ENCODE measurements around the gene PRDX2. TPM values are rescaled to one million over a fixed set of nuclear protein-coding genes. Genes with fewer than 3 reads are reported as not detected.

PRDX2 gene
- total RNA-seq, 4 donors from 2014 or later = 357 to 551 (median 406) TPM

GRCh38 chr19:12767150-12767549 is 34.5 kb downstream of the PRDX2 start:
- no peak for ATAC-seq
- H3K4me3 ChIP-seq = no peak overlapping the region
- no peak for DNase-seq
- intact Hi-C loops (cut with DNase I; ENCODE audit: low total_unique reads) (no loop called here), in situ Hi-C loops (cut with MboI; ENCODE audit: low sequenced_read_pairs in 4 of 4) (loop anchor here in 3 of 4 donors (5.0 to 10.0 kb wide), 2 partner anchors 78 to 80 kb away; no protein-coding TSS in a partner anchor)
- H3K4me1 ChIP-seq = peaks cover 12 to 18% of the 10 kb centered on the region in 2 donors
- H3K9me3 ChIP-seq = no peaks in the 10 kb centered on the region
- H3K36me3 ChIP-seq = no peaks in the 10 kb centered on the region
- H3K27me3 ChIP-seq = no peaks in the 10 kb centered on the region
- TF ChIP-seq POLR2A (IDR thresholded peaks at IDR 0.05) (no peak), CTCF (IDR thresholded peaks at IDR 0.05 in 4 of 5, conservative IDR thresholded peaks at IDR 0.05 in 1 of 5) (no peak)
- no peak overlapping the region for H3K27ac ChIP-seq

- DNase-seq (peak; percentile 50 to 62), ATAC-seq (peak; percentile 85 to 88)
- TF ChIP-seq CTCF (IDR thresholded peaks at IDR 0.05 in 4 of 5, conservative IDR thresholded peaks at IDR 0.05 in 1 of 5) = peak; percentile 71 to 99 (median 95)
- peak; percentile 20 to 56 for TF ChIP-seq POLR2A (IDR thresholded peaks at IDR 0.05)
- Histone ChIP-seq H3K4me1 (peaks cover 1 to 8% of the 10 kb centered on the region in 2 donors), H3K36me3 (no peaks in the 10 kb centered on the region), H3K27ac (peak overlapping the region; percentile 60 to 76 (median 67)), H3K27me3 (no peaks in the 10 kb centered on the region), H3K4me3 (peak overlapping the region; percentile 46 to 59 (median 56)), H3K9me3 (no peaks in the 10 kb centered on the region)
- intact Hi-C loops (cut with DNase I; ENCODE audit: low total_unique reads) = loop anchor here (1.0 kb wide), 3 partner anchors 9 to 81 kb away; partner anchors contain the start of gene HOOK2
- in situ Hi-C loops (cut with MboI; ENCODE audit: low sequenced_read_pairs in 4 of 4) = loop anchor here in 3 of 4 donors (5.0 to 10.0 kb wide), 2 partner anchors 79 to 81 kb away; no protein-coding TSS in a partner anchor
Measured at GRCh38 chr19:12766051-12766521, 35.5 kb downstream of the PRDX2 start.

- Histone ChIP-seq H3K27ac (no peak overlapping the region), H3K27me3 (no peaks in the 10 kb centered on the region), H3K4me1 (peaks cover 0 to 4% of the 10 kb centered on the region in 2 donors), H3K4me3 (no peak overlapping the region), H3K36me3 (no peaks in the 10 kb centered on the region), H3K9me3 (no peaks in the 10 kb centered on the region)
- no peak for ATAC-seq
- TF ChIP-seq CTCF (IDR thresholded peaks at IDR 0.05 in 4 of 5, conservative IDR thresholded peaks at IDR 0.05 in 1 of 5) = no peak
- no peak for TF ChIP-seq POLR2A (IDR thresholded peaks at IDR 0.05)
- no peak for DNase-seq
- intact Hi-C loops (cut with DNase I; ENCODE audit: low total_unique reads) = no loop called here
- in situ Hi-C loops (cut with MboI; ENCODE audit: low sequenced_read_pairs in 4 of 4) = loop anchor here (5.0 to 10.0 kb wide), 3 partner anchors 33 to 83 kb away; no protein-coding TSS in a partner anchor
Measured at GRCh38 chr19:12764698-12765097, 36.9 kb downstream of the PRDX2 start.

- Histone ChIP-seq H3K4me1 (peaks cover 0 to 3% of the 10 kb centered on the region in 2 donors), H3K9me3 (no peaks in the 10 kb centered on the region), H3K36me3 (no peaks in the 10 kb centered on the region), H3K4me3 (no peak overlapping the region), H3K27me3 (no peaks in the 10 kb centered on the region), H3K27ac (peak overlapping the region in 2 of 4 donors; percentile 39 to 52)
- in situ Hi-C loops (cut with MboI; ENCODE audit: low sequenced_read_pairs in 4 of 4) (loop anchor here (5.0 to 10.0 kb wide), 2 partner anchors 34 to 82 kb away; no protein-coding TSS in a partner anchor), intact Hi-C loops (cut with DNase I; ENCODE audit: low total_unique reads) (no loop called here)
- DNase-seq (no peak), ATAC-seq (no peak)
- TF ChIP-seq POLR2A (IDR thresholded peaks at IDR 0.05) = no peak
Measured at GRCh38 chr19:12763100-12763499, 38.5 kb downstream of the PRDX2 start.

GRCh38 chr19:12759686-12760085 is 41.9 kb downstream of the PRDX2 start:
- TF ChIP-seq CTCF (IDR thresholded peaks at IDR 0.05 in 4 of 5, conservative IDR thresholded peaks at IDR 0.05 in 1 of 5) (no peak), POLR2A (IDR thresholded peaks at IDR 0.05) (no peak)
- no peaks in the 10 kb centered on the region for H3K36me3 ChIP-seq
- in situ Hi-C loops (cut with MboI; ENCODE audit: low sequenced_read_pairs in 4 of 4) = loop anchor here (5.0 to 10.0 kb wide), 3 partner anchors 38 to 88 kb away; no protein-coding TSS in a partner anchor
- H3K27me3 ChIP-seq = no peaks in the 10 kb centered on the region
- no peak overlapping the region for H3K4me3 ChIP-seq
- H3K4me1 ChIP-seq = peaks cover 8% of the 10 kb centered on the region in 2 donors
- intact Hi-C loops (cut with DNase I; ENCODE audit: low total_unique reads) = loop anchor here (1.0 to 5.0 kb wide), 2 partner anchors 47 to 88 kb away; no protein-coding TSS in a partner anchor
- ATAC-seq (no peak), DNase-seq (no peak)
- H3K27ac ChIP-seq = no peak overlapping the region
- H3K9me3 ChIP-seq = no peaks in the 10 kb centered on the region

Measured in gastrocnemius medialis (tissue), 4 donors.